IPS-18a (cell line): Measurements from ENCODE around the gene SKIC2.
"Not testable (repeated sequence)": the region's sequence is repeated elsewhere in the genome, so short reads cannot be mapped to it uniquely, and the experiment has no call there.

Experiments
- H3K27ac ChIP-seq: one replicate; pipeline ENCODE4 v1.5.1; 2013; ENCODE audit warnings: low read length
- H3K27me3 ChIP-seq: one replicate; pipeline ENCODE4 v1.6.1; 2013; ENCODE audit warnings: mild to moderate bottlenecking, low read length; ENCODE audit not compliant: control insufficient read depth, insufficient read depth
- H3K36me3 ChIP-seq: one replicate; pipeline ENCODE4 v1.6.1; 2013; ENCODE audit warnings: low read depth, low read length; ENCODE audit not compliant: control insufficient read depth
- H3K4me1 ChIP-seq: one replicate; pipeline ENCODE4 v1.6.1; 2013; ENCODE audit warnings: low read depth, low read length; ENCODE audit not compliant: control insufficient read depth
- H3K4me3 ChIP-seq: one replicate; pipeline ENCODE4 v1.5.1; 2013; ENCODE audit warnings: low read length
- H3K9ac ChIP-seq: one replicate; pipeline ENCODE4 v1.6.1; 2013; ENCODE audit warnings: mild to moderate bottlenecking, low read length, moderate library complexity
- H3K9me3 ChIP-seq: one replicate; pipeline ENCODE4 v1.6.1; 2013; ENCODE audit warnings: low read depth, low read length; ENCODE audit not compliant: control insufficient read depth

SKIC2 gene

DNA sequence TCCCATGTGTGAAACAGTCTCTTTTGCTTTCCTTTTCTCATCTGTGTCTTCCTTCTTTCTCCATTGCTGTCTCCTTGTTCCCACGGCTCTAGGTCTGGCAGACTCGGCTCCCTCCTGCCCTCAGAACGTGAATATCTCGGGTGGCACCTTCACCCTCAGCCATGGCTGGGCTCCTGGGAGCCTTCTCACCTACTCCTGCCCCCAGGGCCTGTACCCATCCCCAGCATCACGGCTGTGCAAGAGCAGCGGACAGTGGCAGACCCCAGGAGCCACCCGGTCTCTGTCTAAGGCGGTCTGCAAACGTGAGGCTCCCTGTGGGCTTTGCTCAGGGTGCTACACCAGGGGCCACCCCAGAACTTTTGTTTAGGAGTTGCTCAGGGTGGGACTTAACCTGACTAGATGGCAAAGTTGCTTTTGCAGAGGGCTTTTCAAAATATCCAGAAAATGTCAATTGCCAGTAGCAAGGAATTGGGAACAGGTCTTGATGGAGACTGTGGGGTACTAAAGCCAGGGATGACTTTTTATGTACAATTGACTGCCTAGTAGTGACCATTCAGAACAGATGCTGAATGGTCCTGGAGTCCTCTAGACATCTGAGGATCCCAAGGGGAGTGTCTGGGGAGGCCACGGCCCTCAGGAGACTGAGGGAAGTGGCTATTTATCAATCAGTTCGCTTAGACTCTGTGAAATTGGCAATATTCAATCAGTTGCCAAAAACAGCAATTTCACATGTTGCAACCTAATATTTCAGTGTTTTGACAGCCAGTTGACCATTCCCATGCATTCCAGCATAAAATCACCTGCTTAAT is 30.9 kb upstream of the SKIC2 start:
- Histone ChIP-seq H3K4me3 (no peak overlapping the region), H3K9ac (no peak overlapping the region), H3K27ac (no peak overlapping the region), H3K4me1 (no peaks in the 10 kb centered on the region), H3K36me3 (no peaks in the 10 kb centered on the region), H3K27me3 (no peaks in the 10 kb centered on the region), H3K9me3 (no peaks in the 10 kb centered on the region)

DNA sequence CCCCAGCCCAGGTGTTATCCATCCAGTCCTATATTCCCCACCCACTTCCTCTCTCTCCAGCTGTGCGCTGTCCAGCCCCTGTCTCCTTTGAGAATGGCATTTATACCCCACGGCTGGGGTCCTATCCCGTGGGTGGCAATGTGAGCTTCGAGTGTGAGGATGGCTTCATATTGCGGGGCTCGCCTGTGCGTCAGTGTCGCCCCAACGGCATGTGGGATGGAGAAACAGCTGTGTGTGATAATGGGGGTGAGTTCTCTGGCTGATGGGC is 30.4 kb upstream of the SKIC2 start:
- no peak overlapping the region for H3K27ac ChIP-seq
- H3K4me3 ChIP-seq: no peak overlapping the region
- no peaks in the 10 kb centered on the region for H3K9me3 ChIP-seq
- H3K36me3 ChIP-seq: no peaks in the 10 kb centered on the region
- H3K4me1 ChIP-seq: no peaks in the 10 kb centered on the region
- H3K27me3 ChIP-seq: no peaks in the 10 kb centered on the region
- H3K9ac ChIP-seq: no peak overlapping the region

DNA sequence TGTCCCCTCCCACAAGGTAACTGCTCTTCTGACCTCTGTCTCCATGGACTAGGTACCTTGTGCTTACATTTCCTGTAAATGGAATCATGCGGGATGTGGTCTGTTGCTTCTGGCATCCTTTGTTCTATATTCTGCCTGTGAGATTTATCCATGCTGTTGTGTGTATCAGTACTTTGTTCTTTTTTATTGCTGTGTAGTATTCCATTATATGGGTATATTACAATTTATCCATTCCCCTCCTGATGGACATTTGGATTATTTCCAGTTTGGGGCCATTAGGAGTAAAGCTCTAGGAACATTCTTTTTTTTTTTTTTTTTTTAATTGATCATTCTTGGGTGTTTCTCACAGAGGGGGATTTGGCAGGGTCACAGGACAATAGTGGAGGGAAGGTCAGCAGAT is 28.0 kb upstream of the SKIC2 start:
- H3K36me3 ChIP-seq: no peaks in the 10 kb centered on the region
- no peaks in the 10 kb centered on the region for H3K4me1 ChIP-seq
- no peaks in the 10 kb centered on the region for H3K9me3 ChIP-seq
- no peak overlapping the region for H3K4me3 ChIP-seq
- no peak overlapping the region for H3K9ac ChIP-seq
- H3K27ac ChIP-seq: no peak overlapping the region
- no peaks in the 10 kb centered on the region for H3K27me3 ChIP-seq

DNA sequence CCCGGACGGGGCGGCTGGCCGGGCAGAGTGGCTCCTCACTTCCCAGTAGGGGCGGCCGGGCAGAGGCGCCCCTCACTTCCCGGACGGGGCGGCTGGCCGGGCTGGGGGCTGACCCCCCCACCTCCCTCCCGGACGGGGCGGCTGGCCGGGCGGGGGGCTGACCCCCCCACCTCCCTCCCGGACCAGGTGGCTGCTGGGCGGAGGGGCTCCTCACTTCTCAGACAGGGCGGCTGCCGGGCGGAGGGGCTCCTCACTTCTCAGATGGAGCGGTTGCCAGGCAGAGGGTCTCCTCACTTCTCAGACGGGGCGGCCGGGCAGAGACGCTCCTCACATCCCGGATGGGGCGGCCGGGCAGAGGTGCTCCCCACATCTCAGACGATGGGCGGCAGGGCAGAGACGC is 26.8 kb upstream of the SKIC2 start:
- H3K36me3 ChIP-seq, H3K27me3 ChIP-seq, H3K9ac ChIP-seq, H3K4me3 ChIP-seq, H3K9me3 ChIP-seq, H3K27ac ChIP-seq, H3K4me1 ChIP-seq: not testable (repeated sequence)

DNA sequence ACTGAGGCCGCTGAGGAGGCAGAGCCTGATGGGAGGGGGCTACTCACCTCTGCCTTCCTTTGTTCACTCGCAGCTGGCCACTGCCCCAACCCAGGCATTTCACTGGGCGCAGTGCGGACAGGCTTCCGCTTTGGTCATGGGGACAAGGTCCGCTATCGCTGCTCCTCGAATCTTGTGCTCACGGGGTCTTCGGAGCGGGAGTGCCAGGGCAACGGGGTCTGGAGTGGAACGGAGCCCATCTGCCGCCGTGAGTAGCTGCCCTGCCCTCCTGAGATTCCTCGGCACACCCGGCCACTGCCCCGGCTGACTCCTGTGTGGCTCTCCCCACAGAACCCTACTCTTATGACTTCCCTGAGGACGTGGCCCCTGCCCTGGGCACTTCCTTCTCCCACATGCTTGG is 25.4 kb upstream of the SKIC2 start:
- Histone ChIP-seq H3K27me3 (no peaks in the 10 kb centered on the region), H3K9ac (no peak overlapping the region), H3K9me3 (no peaks in the 10 kb centered on the region), H3K4me1 (no peaks in the 10 kb centered on the region), H3K27ac (no peak overlapping the region), H3K4me3 (no peak overlapping the region), H3K36me3 (no peaks in the 10 kb centered on the region)

DNA sequence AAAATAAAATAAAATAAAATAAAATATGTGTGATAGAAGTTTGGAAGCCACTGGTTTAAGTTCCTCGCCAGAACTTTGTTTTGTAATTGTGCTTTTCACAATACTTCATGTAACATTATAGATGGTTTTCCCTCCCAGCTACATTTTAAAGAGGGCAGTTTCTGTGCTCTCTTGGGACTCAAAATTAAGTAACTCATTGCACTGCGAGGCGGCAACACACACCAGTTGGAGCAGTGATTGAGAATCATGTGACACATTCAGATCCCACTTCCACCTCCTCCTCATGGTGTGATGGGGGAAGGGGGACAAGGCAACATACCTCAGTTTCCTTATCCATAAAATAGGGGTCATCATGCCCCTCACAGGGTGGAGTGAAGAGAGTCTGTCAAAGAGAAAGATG is 24.0 kb upstream of the SKIC2 start:
- Histone ChIP-seq H3K9me3 (no peaks in the 10 kb centered on the region), H3K27ac (no peak overlapping the region), H3K27me3 (no peaks in the 10 kb centered on the region), H3K4me1 (no peaks in the 10 kb centered on the region), H3K9ac (no peak overlapping the region), H3K4me3 (no peak overlapping the region), H3K36me3 (no peaks in the 10 kb centered on the region)

DNA sequence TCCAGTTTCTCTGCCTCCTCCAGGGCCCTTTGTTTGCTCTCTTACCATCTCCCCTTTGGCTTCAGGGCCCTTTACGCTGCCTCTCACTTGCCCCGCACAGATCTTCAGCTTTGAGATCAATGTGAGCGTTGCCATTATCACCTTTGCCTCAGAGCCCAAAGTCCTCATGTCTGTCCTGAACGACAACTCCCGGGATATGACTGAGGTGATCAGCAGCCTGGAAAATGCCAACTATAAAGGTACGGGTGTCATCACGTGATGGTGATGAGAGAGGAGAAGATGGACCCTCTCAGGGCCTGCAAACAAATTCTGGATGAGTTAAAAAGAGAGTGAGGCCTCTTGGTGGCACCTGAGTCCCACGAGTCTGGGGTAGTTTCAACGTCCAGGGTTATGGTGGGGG is 23.2 kb upstream of the SKIC2 start:
- peaks cover 2% of the 10 kb centered on the region for H3K4me1 ChIP-seq
- no peak overlapping the region for H3K4me3 ChIP-seq
- H3K27me3 ChIP-seq: no peaks in the 10 kb centered on the region
- H3K27ac ChIP-seq: no peak overlapping the region
- H3K9ac ChIP-seq: no peak overlapping the region
- H3K36me3 ChIP-seq: no peaks in the 10 kb centered on the region
- H3K9me3 ChIP-seq: no peaks in the 10 kb centered on the region

DNA sequence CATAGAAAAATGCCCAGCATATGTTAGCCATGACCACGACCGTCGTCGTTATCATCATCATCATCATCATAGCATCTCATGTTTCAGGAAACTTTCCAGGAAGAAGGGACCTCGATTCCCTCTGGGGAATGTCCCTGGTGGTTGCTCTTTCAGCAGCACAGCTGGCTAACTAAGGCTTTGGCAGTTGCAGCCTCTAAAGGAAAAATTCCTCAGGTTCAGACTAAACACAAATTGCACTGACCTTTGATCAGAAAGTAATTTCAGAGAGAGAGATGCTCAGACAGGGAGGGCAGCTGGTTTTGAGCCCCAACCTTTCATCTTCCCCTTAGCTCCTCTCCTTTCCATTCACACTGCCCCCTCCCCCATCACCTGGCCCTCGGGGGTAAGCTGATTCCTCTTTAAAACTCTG is 18.7 kb upstream of the SKIC2 start:
- no peak overlapping the region for H3K9ac ChIP-seq

DNA sequence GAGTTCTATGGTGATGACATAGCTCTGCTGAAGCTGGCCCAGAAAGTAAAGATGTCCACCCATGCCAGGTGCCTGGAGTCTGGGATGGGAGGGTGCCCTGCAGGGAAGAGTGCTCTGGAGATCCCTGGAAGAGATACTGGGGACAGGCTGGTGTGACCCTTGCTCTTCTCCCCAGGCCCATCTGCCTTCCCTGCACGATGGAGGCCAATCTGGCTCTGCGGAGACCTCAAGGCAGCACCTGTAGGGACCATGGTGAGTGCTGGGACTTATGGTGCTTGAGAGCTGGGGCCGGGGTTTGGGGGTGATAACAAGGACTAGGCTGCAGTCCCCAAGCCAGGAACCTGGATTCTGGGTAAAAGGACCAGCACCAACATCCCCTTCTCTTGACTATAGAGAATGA is 15.2 kb upstream of the SKIC2 start:
- peaks cover 8% of the 10 kb centered on the region for H3K27me3 ChIP-seq
- H3K4me1 ChIP-seq: peaks cover 5% of the 10 kb centered on the region
- no peaks in the 10 kb centered on the region for H3K36me3 ChIP-seq

More for the DNA sequence above, 18.7 kb upstream of the SKIC2 start:
- H3K27me3 ChIP-seq: peaks cover 3% of the 10 kb centered on the region
- peaks cover 2% of the 10 kb centered on the region for H3K4me1 ChIP-seq
- no peaks in the 10 kb centered on the region for H3K9me3 ChIP-seq
- H3K36me3 ChIP-seq: no peaks in the 10 kb centered on the region
- H3K4me3 ChIP-seq: no peak overlapping the region
- H3K27ac ChIP-seq: no peak overlapping the region

DNA sequence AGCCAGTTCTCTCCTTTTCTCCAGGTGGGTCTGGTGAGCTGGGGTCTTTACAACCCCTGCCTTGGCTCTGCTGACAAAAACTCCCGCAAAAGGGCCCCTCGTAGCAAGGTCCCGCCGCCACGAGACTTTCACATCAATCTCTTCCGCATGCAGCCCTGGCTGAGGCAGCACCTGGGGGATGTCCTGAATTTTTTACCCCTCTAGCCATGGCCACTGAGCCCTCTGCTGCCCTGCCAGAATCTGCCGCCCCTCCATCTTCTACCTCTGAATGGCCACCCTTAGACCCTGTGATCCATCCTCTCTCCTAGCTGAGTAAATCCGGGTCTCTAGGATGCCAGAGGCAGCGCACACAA is 13.8 kb upstream of the SKIC2 start:
- Histone ChIP-seq H3K4me1 (peaks cover 5% of the 10 kb centered on the region), H3K27ac (no peak overlapping the region), H3K9ac (no peak overlapping the region), H3K9me3 (no peaks in the 10 kb centered on the region), H3K36me3 (no peaks in the 10 kb centered on the region), H3K4me3 (no peak overlapping the region), H3K27me3 (peaks cover 8% of the 10 kb centered on the region)

More for the DNA sequence above, 15.2 kb upstream of the SKIC2 start:
- Histone ChIP-seq H3K27ac (no peak overlapping the region), H3K9me3 (no peaks in the 10 kb centered on the region), H3K4me3 (no peak overlapping the region), H3K9ac (no peak overlapping the region)

DNA sequence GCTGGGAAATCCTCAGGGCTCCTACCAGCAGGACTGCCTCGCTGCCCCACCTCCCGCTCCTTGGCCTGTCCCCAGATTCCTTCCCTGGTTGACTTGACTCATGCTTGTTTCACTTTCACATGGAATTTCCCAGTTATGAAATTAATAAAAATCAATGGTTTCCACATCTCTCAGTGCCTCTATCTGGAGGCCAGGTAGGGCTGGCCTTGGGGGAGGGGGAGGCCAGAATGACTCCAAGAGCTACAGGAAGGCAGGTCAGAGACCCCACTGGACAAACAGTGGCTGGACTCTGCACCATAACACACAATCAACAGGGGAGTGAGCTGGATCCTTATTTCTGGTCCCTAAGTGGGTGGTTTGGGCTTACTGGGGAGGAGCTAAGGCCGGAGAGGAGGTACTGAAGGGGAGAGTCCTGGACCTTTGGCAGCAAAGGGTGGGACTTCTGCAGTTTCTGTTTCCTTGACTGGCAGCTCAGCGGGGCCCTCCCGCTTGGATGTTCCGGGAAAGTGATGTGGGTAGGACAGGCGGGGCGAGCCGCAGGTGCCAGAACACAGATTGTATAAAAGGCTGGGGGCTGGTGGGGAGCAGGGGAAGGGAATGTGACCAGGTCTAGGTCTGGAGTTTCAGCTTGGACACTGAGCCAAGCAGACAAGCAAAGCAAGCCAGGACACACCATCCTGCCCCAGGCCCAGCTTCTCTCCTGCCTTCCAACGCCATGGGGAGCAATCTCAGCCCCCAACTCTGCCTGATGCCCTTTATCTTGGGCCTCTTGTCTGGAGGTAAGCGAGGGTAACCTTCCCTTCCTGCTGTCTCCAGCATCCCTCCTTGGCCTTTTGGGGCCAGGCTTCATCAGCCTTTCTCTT is 13.2 kb upstream of the SKIC2 start, which contains the start of gene CFB:
CFB (plus strand) TSS at position 589 of the 863 bp plus-strand sequence; CDS start at position 716, 127 bp downstream.
- peaks cover 3% of the 10 kb centered on the region for H3K4me1 ChIP-seq
- no peak within 1 kb of the TSS for H3K27ac ChIP-seq
- H3K9ac ChIP-seq: no peak within 1 kb of the TSS
- peaks cover 8% of the 10 kb centered on the region for H3K27me3 ChIP-seq
- no peaks in the 10 kb centered on the region for H3K36me3 ChIP-seq
- no peak within 1 kb of the TSS for H3K4me3 ChIP-seq
- no peaks in the 10 kb centered on the region for H3K9me3 ChIP-seq
